SK-N-MC (cell line): ENCODE measurements around the gene RPL41.

Source experiments
- DNase-seq: peaks from one replicate; pipeline ENCODE4 v3.0.0-alpha.2; 2011; ENCODE audit warnings: low read depth, low spot score
- H3K27ac ChIP-seq: fragments of 200-600 bp; sonication (generic); 2 replicates; pipeline ENCODE4 v1.5.1; 2016; ENCODE audit warnings: mixed run types
- H3K36me3 ChIP-seq: fragments of 200-600 bp; sonication (generic); 2 replicates; pipeline ENCODE4 v1.6.1; 2017; ENCODE audit warnings: antibody characterized with exemption, low read length, mixed read lengths; ENCODE audit not compliant: insufficient read depth
- H3K4me3 ChIP-seq: fragments of 200-600 bp; sonication (generic); 2 replicates; pipeline ENCODE4 v1.5.1; 2016
- H3K9ac ChIP-seq: fragments of 200-600 bp; sonication (generic); 2 replicates; pipeline ENCODE4 v1.8.0; 2017; ENCODE audit warnings: mixed run types, mixed read lengths; ENCODE audit not compliant: insufficient read length
- H3K9me3 ChIP-seq: fragments of 200-600 bp; sonication (generic); 2 replicates; pipeline ENCODE4 v1.6.1; 2017; ENCODE audit warnings: low read depth, mild to moderate bottlenecking, antibody characterized with exemption, low read length, moderate library complexity, mixed read lengths
- EZH2 ChIP-seq: fragments of 200-600 bp; sonication (generic); IDR thresholded peaks from one replicate; pipeline ENCODE4 v1.6.1; 2017; ENCODE audit warnings: antibody characterized with exemption
- FOXP2 ChIP-seq: optimal IDR thresholded peaks from 2 replicates; pipeline ENCODE3; 2011; ENCODE audit warnings: mild to moderate bottlenecking, moderate library complexity; ENCODE audit not compliant: insufficient read depth; ENCODE audit errors: extremely low read length, control extremely low read depth
- POLR2AphosphoS5 ChIP-seq: IDR thresholded peaks from 2 replicates; pipeline ENCODE4 v1.6.1; 2012; ENCODE audit warnings: mild to moderate bottlenecking, low read depth, low read length, borderline replicate concordance

Gene RPL41

DNA sequence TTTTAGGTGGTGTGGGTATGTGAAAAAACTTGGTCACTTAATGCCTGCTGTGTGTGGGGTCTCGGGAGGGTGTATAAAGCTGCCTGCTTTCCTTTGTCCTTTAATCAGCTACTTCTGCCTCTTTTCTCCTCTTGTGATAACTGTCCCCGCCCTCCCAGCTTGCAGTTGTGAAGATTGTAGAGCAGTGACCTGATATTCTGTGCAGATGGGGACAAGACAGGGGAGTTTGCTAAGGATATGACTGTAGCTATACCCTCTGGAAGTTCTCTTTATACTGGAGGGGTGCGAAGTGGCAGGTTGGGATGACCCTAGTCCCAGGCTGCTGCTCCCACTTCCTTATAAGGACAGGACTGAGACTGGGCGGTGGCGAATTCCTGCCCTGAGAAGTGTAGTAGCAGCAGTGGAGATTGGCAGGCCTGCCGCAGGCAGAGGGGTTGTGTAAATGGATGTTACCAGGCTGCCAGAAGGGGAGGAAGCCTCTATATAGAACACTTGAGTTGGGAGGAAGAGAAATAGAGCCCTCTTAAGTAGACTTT is 42.6 kb downstream of the RPL41 start:
- Histone ChIP-seq H3K36me3 (peaks cover 54% of the 10 kb centered on the region), H3K27ac (peak overlapping the region; percentile 75), H3K9me3 (no peaks in the 10 kb centered on the region), H3K9ac (peak overlapping the region; percentile 90), H3K4me3 (peak overlapping the region; percentile 80)
- TF ChIP-seq POLR2AphosphoS5: peak; percentile 8; the same call in 1 of the 2 replicates
- no peak for TF ChIP-seq FOXP2
- no peak for TF ChIP-seq EZH2
- no peak for DNase-seq

DNA sequence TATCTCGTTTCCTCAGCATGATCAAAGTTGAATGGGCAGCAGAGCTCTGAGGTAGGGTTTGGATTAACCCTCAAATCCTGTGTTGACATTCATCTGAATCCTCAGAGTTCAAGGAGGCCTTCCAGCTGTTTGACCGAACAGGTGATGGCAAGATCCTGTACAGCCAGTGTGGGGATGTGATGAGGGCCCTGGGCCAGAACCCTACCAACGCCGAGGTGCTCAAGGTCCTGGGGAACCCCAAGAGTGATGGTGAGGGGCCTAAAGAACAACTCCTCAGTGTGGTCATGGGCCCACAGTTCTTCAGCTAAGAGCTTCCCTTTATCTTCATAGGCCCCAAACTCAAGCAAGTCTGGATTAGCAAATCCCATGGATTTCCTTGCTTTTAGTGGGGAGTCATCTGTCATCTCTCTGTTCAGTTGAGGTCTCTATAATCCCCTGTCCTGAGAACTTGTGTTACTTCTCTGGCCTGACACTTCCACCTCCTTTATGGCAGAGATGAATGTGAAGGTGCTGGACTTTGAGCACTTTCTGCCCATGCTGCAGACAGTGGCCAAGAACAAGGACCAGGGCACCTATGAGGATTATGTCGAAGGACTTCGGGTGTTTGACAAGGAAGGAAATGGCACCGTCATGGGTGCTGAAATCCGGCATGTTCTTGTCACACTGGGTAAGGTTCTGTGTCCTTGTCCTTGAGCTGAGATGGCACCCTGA is 43.2 kb downstream of the RPL41 start:
- peak overlapping the region; percentile 75; the same call in 1 of the 2 replicates for H3K27ac ChIP-seq
- TF ChIP-seq FOXP2 (no peak), EZH2 (no peak), POLR2AphosphoS5 (no peak)
- DNase-seq: no peak

DNA sequence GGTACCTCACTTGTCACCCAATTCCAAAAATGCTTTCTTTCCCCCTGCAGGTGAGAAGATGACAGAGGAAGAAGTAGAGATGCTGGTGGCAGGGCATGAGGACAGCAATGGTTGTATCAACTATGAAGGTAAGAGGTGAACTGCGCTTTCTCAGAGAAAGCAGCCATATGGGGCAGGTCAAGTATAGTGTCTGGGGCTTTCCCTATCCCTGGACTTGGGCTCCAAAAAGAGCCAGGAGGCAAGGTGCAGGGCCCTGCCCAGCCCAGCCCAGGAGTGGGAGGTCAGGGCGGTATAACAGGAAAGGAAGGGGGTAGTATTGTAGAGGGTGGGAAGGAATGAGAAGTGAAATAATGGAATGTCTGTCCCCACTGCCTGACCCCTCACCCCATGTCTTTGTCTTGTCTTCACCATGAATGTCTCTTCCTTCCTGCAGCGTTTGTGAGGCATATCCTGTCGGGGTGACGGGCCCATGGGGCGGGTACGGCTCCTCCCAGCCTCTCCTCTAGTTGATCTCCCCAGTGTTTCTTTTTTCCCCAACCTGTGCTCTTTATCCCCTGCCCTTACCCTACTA is 43.8 kb downstream of the RPL41 start:
- Histone ChIP-seq H3K9ac (peak overlapping the region; percentile 90), H3K9me3 (no peaks in the 10 kb centered on the region), H3K4me3 (peak overlapping the region; percentile 80), H3K27ac (no peak overlapping the region), H3K36me3 (peaks cover 66% of the 10 kb centered on the region)
- DNase-seq: no peak
- TF ChIP-seq EZH2 (no peak), POLR2AphosphoS5 (0 out of 2 replicates have a peak, but pooled peaks have one; percentile 30), FOXP2 (no peak)

More for the DNA sequence above, 43.2 kb downstream of the RPL41 start:
- Histone ChIP-seq H3K36me3 (peaks cover 61% of the 10 kb centered on the region), H3K4me3 (peak overlapping the region; percentile 80), H3K9ac (peak overlapping the region; percentile 90), H3K9me3 (no peaks in the 10 kb centered on the region)

DNA sequence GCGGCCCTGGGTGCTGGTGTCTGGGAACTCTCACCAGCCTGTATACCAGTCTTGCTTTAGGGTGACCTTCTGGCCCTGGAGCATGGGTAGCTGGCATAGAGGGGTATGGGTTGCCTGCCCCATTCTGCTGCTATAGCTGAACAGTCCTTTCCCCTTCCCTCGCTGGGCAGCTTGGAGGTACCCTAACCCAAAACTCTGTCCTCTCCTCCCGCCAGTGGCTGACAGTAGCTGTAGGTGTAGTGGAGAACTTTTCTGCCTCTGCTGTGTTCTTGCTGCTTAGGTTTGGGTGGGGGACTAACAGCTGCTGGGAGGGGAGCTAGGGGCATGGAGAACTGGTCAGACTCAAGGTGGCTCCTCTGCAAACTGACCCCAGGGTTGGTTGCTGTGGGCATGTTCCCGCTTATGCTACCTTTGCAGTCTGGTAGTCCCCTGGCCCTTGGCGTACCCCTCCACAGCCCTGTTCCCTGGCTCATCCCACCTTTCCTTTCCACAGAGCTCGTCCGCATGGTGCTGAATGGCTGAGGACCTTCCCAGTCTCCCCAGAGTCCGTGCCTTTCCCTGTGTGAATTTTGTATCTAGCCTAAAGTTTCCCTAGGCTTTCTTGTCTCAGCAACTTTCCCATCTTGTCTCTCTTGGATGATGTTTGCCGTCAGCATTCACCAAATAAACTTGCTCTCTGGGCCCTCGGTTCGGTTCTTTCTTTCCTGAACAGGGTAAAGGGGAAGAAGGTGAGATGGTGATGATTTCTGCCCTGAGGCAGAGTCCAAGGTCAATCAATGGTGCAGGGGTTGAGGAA is 44.7 kb downstream of the RPL41 start:
- peaks cover 67% of the 10 kb centered on the region for H3K36me3 ChIP-seq
- H3K4me3 ChIP-seq: no peak overlapping the region
- peak overlapping the region; percentile 90 for H3K9ac ChIP-seq
- H3K9me3 ChIP-seq: no peaks in the 10 kb centered on the region
- no peak for DNase-seq
- TF ChIP-seq EZH2: no peak
- no peak for TF ChIP-seq POLR2AphosphoS5
- TF ChIP-seq FOXP2: no peak
- peak overlapping the region; percentile 28; the same call in 1 of the 2 replicates for H3K27ac ChIP-seq

DNA sequence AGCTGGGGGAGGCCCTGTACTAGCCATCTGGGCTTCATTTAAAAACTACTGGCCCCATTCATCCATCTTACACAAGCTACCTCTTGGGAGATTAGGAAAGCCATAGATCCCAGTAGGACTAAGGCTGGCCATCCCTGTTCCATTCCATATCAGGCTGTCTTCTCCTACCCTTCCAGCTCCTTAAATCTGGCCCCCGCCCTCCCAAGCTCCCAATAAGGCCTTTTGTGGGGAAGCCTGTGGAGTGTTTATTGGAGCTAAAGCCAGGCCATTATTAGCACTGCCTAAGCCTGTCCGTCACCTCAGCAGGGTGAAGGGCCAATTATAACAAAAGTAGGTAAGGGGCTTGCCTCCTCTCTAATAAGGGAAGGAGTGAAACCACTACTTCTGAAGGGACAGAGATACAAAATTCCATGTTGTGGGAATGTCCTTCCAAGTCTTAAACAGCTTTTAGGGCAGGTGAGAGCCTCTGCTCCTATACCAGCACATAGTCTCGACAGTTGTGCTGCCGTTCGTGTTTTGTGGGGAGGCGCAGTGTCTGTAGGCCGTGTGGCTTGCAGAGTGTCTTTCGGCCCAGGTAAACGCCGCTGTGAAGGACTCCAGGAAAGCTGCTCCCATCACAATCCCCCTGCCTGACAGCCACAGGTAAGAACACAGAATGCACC is 45.4 kb downstream of the RPL41 start:
- Histone ChIP-seq H3K27ac (peak overlapping the region; percentile 28; the same call in 1 of the 2 replicates), H3K9me3 (no peaks in the 10 kb centered on the region), H3K9ac (no peak overlapping the region), H3K4me3 (no peak overlapping the region), H3K36me3 (peaks cover 70% of the 10 kb centered on the region)
- DNase-seq: no peak
- TF ChIP-seq POLR2AphosphoS5 (no peak; the same call in 1 of the 2 replicates), EZH2 (no peak), FOXP2 (no peak)

DNA sequence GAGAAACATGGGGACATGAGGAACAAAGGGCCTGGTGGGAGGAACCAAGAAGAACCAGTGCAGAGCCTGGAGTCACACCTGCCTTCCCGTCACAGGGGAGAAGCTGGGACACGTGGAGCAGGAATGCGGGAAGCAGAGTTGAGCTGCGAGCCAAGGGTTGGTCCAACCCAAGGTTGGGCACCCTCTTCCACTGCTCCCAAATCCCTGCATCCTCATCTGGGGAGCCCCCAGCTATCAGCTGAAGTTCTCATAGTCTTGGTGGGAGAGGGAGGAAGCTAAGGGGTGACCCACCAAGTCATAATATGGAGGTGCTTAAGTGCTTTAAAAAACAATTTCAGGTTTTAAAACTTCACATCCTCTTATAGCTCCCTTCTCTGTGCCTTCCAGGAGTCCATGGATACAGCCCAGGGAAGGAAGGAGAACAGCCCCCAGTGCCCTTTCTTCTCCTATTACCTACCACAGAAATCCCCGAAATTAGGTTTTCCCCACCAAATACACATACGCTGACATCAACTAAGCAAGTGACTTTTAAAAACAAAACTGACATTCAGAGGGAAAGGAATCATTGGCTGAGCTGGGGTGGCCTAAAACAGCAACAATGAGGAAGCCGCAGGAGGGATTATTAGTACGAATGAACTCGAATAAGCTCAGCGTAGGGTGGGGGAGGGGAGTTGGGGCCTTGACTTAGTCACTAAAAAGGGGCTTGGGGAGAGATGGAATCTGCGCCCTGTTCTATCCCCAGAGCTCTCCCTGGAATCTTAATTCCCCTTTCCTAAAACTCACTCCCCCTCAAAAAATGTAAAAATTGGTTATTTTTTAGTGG is 46.2 kb downstream of the RPL41 start:
- no peak overlapping the region for H3K4me3 ChIP-seq
- H3K9me3 ChIP-seq: no peaks in the 10 kb centered on the region
- TF ChIP-seq POLR2AphosphoS5 (no peak), EZH2 (no peak), FOXP2 (no peak)
- no peak for DNase-seq
- peak overlapping the region; percentile 32 for H3K9ac ChIP-seq
- peak overlapping the region; percentile 58; the same call in 1 of the 2 replicates for H3K27ac ChIP-seq
- H3K36me3 ChIP-seq: peaks cover 74% of the 10 kb centered on the region
